Smooth muscle cell (in vitro differentiated cells): ENCODE measurements around the gene CPN1. TPM values are rescaled to one million over a fixed set of nuclear protein-coding genes. Genes with fewer than 3 reads are reported as not detected.

Source experiments
- DNase-seq: peaks from one replicate; lab custom pipeline; 2025; ENCODE audit not compliant: unreplicated experiment; lab: John Stamatoyannopoulos, UW
- H2AFZ ChIP-seq: fragments of 200-600 bp; sonication (generic); 2 replicates; pipeline ENCODE4 v1.6.0; 2016; ENCODE audit warnings: antibody characterized with exemption, low read depth, mild to moderate bottlenecking
- H3F3A ChIP-seq: fragments of 200-600 bp; sonication (generic); 2 replicates; pipeline ENCODE4 v1.6.0; 2017; ENCODE audit warnings: antibody characterized with exemption, low read depth
- H3K27ac ChIP-seq: fragments of 200-600 bp; sonication (generic); 2 replicates; pipeline ENCODE4 v1.5.1; 2016; ENCODE audit warnings: low read depth, mild to moderate bottlenecking
- H3K27me3 ChIP-seq: fragments of 200-600 bp; sonication (generic); 2 replicates; pipeline ENCODE4 v1.6.1; 2016; ENCODE audit warnings: low read depth, mild to moderate bottlenecking
- H3K36me3 ChIP-seq: fragments of 200-600 bp; sonication (generic); 2 replicates; pipeline ENCODE4 v1.5.1; 2016; ENCODE audit warnings: low read depth
- H3K4me1 ChIP-seq: fragments of 200-600 bp; sonication (generic); 2 replicates; pipeline ENCODE4 v1.5.1; 2016; ENCODE audit warnings: low read depth
- H3K4me2 ChIP-seq: fragments of 200-600 bp; sonication (generic); 2 replicates; pipeline ENCODE4 v1.6.0; 2016; ENCODE audit warnings: mild to moderate bottlenecking
- H3K4me3 ChIP-seq: fragments of 200-600 bp; sonication (generic); 2 replicates; pipeline ENCODE4 v1.5.1; 2016; ENCODE audit warnings: mild to moderate bottlenecking
- H3K79me2 ChIP-seq: fragments of 200-600 bp; sonication (generic); 2 replicates; pipeline ENCODE4 v1.6.0; 2016; ENCODE audit warnings: low read depth, mild to moderate bottlenecking
- H3K9ac ChIP-seq: fragments of 200-600 bp; sonication (generic); 2 replicates; pipeline ENCODE4 v1.6.0; 2016; ENCODE audit warnings: low read depth
- H3K9me3 ChIP-seq: fragments of 200-600 bp; sonication (generic); replicated peaks from 2 replicates; pipeline ENCODE4 v1.5.1; 2016; ENCODE audit warnings: low read depth
- H4K20me1 ChIP-seq: fragments of 200-600 bp; sonication (generic); 2 replicates; pipeline ENCODE4 v1.6.0; 2016; ENCODE audit warnings: low read depth
- WGBS: methylation state at CpG from one replicate; pipeline ENCODE4 v1.1.7; 2016; ENCODE audit warnings: low lambda C conversion rate; 5-methylcytosine and 5-hydroxymethylcytosine counted together
- polyA plus RNA-seq: library from polyadenylated mRNA; unstranded; fragments of >200 nt; fragmentation: Nextera tagmentation; extraction: Ambion mirVana; gene quantifications from 2 replicates; pipeline ENCODE4 v1.2.1, GENCODE V29; 2016
- total RNA-seq: library from RNA; depleted of rRNA; stranded (reverse); fragments of >200 nt; gene quantifications from 2 replicates; pipeline ENCODE4 v1.2.3, GENCODE V29; 2014
- TF ChIP-seq, protein P1 (sequence below): fragments of 200-600 bp; sonication (generic); IDR thresholded peaks from 2 replicates; pipeline ENCODE4 v1.5.1; 2017; ENCODE audit warnings: borderline replicate concordance, mild to moderate bottlenecking, antibody characterized with exemption; ENCODE audit not compliant: insufficient read depth, poor library complexity, severe bottlenecking

CPN1 gene
- total and polyA plus RNA-seq, 2 experiments from 2014 or later: not detected

DNA sequence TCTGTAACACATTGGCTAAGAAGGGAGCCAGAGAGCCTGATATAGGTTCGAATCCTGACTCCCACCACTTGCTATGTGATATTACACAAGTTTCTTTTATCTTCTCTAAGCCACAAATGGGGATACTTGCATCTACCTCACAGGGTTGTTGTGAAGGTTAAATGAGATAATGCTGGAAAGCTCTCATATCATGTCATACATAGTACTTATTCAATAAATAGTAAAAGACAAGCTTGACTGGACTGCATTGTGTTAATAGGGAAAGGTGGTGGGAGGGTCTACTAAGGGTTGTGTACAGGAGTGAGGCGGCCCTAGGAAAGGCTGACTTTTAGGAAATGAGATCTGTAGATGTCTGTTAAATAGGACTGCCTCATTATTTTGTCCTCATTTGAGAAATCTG, 36.1 kb downstream of the CPN1 start:
- H3K4me2 ChIP-seq: peak overlapping the region; percentile 6
- no peaks in the 10 kb centered on the region for H3K79me2 ChIP-seq

DNA sequence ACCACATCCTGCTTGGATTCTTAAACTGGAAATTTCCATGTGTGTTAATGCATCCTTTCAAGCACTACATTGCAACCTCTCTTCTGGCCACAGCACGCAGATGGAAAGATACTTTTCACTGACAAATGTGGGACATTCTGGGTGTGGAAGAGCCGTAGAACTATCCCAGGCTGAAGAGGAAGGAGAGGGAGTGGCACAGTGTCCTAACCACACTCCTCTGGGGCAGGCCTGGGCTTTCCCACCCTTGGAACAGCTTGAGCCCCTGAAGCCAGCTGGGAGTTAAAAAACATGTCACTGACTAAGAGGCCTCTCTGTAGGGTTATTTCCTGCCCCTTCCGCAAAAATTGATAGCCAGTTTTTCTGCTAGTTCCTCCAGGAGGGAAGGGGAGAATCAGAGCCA, 37.9 kb downstream of the CPN1 start:
- WGBS: 11% methylated on average over 3 of the region's 3 CpGs
- no peaks in the 10 kb centered on the region for H3K9me3 ChIP-seq
- no peak overlapping the region for H3K4me3 ChIP-seq
- peaks cover 5% of the 10 kb centered on the region for H3K4me1 ChIP-seq
- no peaks in the 10 kb centered on the region for H3K27me3 ChIP-seq
- H3K9ac ChIP-seq: no peak overlapping the region
- TF ChIP-seq, protein P1, sequence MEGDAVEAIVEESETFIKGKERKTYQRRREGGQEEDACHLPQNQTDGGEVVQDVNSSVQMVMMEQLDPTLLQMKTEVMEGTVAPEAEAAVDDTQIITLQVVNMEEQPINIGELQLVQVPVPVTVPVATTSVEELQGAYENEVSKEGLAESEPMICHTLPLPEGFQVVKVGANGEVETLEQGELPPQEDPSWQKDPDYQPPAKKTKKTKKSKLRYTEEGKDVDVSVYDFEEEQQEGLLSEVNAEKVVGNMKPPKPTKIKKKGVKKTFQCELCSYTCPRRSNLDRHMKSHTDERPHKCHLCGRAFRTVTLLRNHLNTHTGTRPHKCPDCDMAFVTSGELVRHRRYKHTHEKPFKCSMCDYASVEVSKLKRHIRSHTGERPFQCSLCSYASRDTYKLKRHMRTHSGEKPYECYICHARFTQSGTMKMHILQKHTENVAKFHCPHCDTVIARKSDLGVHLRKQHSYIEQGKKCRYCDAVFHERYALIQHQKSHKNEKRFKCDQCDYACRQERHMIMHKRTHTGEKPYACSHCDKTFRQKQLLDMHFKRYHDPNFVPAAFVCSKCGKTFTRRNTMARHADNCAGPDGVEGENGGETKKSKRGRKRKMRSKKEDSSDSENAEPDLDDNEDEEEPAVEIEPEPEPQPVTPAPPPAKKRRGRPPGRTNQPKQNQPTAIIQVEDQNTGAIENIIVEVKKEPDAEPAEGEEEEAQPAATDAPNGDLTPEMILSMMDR: no peak
- no peak for DNase-seq
- peak overlapping the region; percentile 75 for H3K27ac ChIP-seq
- H3K4me2 ChIP-seq: peak overlapping the region; percentile 44
- no peaks in the 10 kb centered on the region for H3K79me2 ChIP-seq
- peaks cover 17% of the 10 kb centered on the region for H3F3A ChIP-seq
- H2AFZ ChIP-seq: peak overlapping the region; percentile 69
- no peaks in the 10 kb centered on the region for H4K20me1 ChIP-seq
- H3K36me3 ChIP-seq: no peaks in the 10 kb centered on the region

More for the DNA sequence above, 36.1 kb downstream of the CPN1 start:
- Histone ChIP-seq H2AFZ (peak overlapping the region; percentile 90), H3K4me1 (peaks cover 5% of the 10 kb centered on the region), H3F3A (peaks cover 17% of the 10 kb centered on the region), H3K4me3 (no peak overlapping the region), H3K27ac (peak overlapping the region; percentile 75), H3K36me3 (no peaks in the 10 kb centered on the region), H3K9ac (no peak overlapping the region), H4K20me1 (no peaks in the 10 kb centered on the region), H3K27me3 (no peaks in the 10 kb centered on the region), H3K9me3 (no peaks in the 10 kb centered on the region)
- TF ChIP-seq, protein P1: no peak
- 50% methylated on average over 2 of the region's 2 CpGs for WGBS
- no peak for DNase-seq

DNA sequence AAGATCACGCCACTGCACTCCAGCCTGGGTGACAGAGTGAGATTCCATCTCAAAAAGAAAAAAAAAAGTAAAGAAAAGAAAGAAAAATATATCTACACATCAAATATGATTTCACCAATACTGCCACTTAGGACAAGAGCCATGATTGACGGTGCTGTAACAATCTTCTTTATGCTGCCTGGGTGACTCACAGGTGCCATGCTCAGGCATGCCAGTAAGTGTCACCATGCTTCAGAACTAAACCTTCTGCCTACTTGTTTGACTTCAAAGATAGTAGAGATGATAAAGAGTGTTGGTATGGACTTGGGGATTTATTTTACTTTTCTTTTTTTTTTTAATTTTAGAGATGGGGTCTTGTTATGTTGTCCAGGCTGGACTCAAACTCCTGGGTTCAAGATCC, 38.3 kb downstream of the CPN1 start:
- H3K9me3 ChIP-seq: no peaks in the 10 kb centered on the region
- H3K4me3 ChIP-seq: no peak overlapping the region
- H3K27ac ChIP-seq: peak overlapping the region; percentile 75
- no peaks in the 10 kb centered on the region for H3K36me3 ChIP-seq
- peaks cover 5% of the 10 kb centered on the region for H3K4me1 ChIP-seq
- no peaks in the 10 kb centered on the region for H3K27me3 ChIP-seq
- no peak for DNase-seq
- no peak overlapping the region for H3K9ac ChIP-seq
- no peaks in the 10 kb centered on the region for H4K20me1 ChIP-seq
- H2AFZ ChIP-seq: no peak overlapping the region
- WGBS: 79% methylated on average over 2 of the region's 2 CpGs
- H3K79me2 ChIP-seq: no peaks in the 10 kb centered on the region
- TF ChIP-seq, protein P1: no peak
- peaks cover 17% of the 10 kb centered on the region for H3F3A ChIP-seq
- no peak overlapping the region for H3K4me2 ChIP-seq

DNA sequence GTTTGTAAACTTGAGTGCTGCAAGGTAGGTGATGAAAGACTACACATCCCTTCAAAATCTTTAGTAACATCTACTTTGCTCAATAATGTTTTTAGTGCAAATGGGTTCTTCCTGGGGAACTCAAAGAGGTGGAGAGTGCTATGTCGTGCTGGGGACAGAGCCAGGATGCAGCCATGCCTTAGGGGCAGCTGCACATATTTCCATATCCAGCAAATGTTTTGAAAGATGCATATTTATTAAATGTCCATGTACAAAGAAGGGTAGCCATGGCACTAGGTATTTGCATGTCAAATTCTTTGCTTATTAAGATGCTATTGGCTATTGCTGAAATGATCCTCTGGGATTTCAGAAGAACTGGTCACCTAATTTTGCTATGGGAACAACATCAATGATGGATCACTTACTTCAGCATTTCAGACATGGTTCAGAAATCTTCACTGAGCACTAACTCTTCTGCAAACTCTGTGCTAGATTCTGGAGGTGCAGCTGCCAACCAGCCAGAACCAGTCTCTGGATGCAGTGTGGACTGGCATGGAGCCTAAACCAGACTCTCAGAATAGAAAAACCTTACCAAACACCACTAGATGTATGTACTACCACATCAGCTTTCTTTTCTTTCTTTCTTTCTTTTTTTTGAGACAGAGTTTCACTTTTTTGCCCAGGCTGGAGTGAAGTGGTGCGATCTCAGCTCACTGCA, 40.2 kb downstream of the CPN1 start:
- Histone ChIP-seq H3K9me3 (no peaks in the 10 kb centered on the region), H3K27ac (no peak overlapping the region), H4K20me1 (no peaks in the 10 kb centered on the region), H3F3A (peaks cover 17% of the 10 kb centered on the region), H3K9ac (no peak overlapping the region), H2AFZ (no peak overlapping the region), H3K4me1 (peaks cover 5% of the 10 kb centered on the region), H3K79me2 (no peaks in the 10 kb centered on the region), H3K27me3 (no peaks in the 10 kb centered on the region), H3K4me3 (no peak overlapping the region), H3K4me2 (no peak overlapping the region), H3K36me3 (no peaks in the 10 kb centered on the region)
- TF ChIP-seq, protein P1: no peak
- no peak for DNase-seq
- 81% methylated on average over 2 of the region's 2 CpGs for WGBS
